HepG2 (cell line): ENCODE measurements around the gene VKORC1. TPM values are rescaled to one million over a fixed set of nuclear protein-coding genes. Genes with fewer than 3 reads are reported as not detected.

Experiments
- BCL3 ChIP-seq: sonication (generic); formaldehyde crosslinking; IDR thresholded peaks from 2 replicates; pipeline ENCODE4 v1.5.1; 2020; ENCODE audit warnings: mild to moderate bottlenecking, missing genetic modification reagents, moderate library complexity
- HOXD1 ChIP-seq: sonication (generic); formaldehyde crosslinking; IDR thresholded peaks from 2 replicates; pipeline ENCODE4 v1.5.0; 2020; ENCODE audit warnings: missing genetic modification reagents
- JUNB ChIP-seq: sonication (generic); formaldehyde crosslinking; IDR thresholded peaks from 2 replicates; pipeline ENCODE4 v1.8.0; 2022; ENCODE audit warnings: missing genetic modification reagents, mild to moderate bottlenecking, borderline replicate concordance
- MAF1 ChIP-seq: sonication (generic); formaldehyde crosslinking; IDR thresholded peaks from 2 replicates; pipeline ENCODE4 v1.5.0; 2020; ENCODE audit warnings: missing genetic modification reagents, borderline replicate concordance
- MXD3 ChIP-seq: IDR thresholded peaks from 2 replicates; pipeline ENCODE4 v1.6.1; 2016; ENCODE audit warnings: mild to moderate bottlenecking, missing biosample characterization, missing genetic modification reagents
- SMARCC2 ChIP-seq: fragments of 450-650 bp; IDR thresholded peaks from 2 replicates; pipeline ENCODE4 v1.6.1; 2017; ENCODE audit warnings: antibody characterized with exemption, mild to moderate bottlenecking
- ZNF335 ChIP-seq: sonication (generic); formaldehyde crosslinking; IDR thresholded peaks from 2 replicates; pipeline ENCODE4 v1.4.0; 2020; ENCODE audit warnings: missing genetic modification reagents
- polyA plus RNA-seq, 8 experiments: library from polyadenylated mRNA; depleted of rRNA in 3 of 8; stranded (reverse) in 7 of 8; unstranded in 1 of 8; fragments of >200 nt; fragmentation: Illumina TruSeq in 4 of 8; extraction: Trizol in 4 of 8; gene quantifications; 2 replicates each; pipeline versions ENCODE4 v1.2.1 to v1.2.3, GENCODE V29; 2011 to 2016; ENCODE audit warnings: low read depth in 4 of 8, missing spikeins in 1 of 8, mixed read lengths in 1 of 8; ENCODE audit not compliant: insufficient read depth in 1 of 8
- total RNA-seq, 5 experiments: library from RNA; depleted of rRNA; stranded (reverse); fragments of >200 nt; fragmentation: Illumina TruSeq; extraction: Trizol; gene quantifications; 2 replicates each; pipeline ENCODE4 v1.2.3, GENCODE V29; 2016; ENCODE audit warnings: low read depth in 1 of 5
- TF ChIP-seq, protein P1 (sequence below): sonication (generic); IDR thresholded peaks from 2 replicates; pipeline ENCODE4 v1.6.1; 2016; ENCODE audit warnings: low read depth, borderline replicate concordance
- TF ChIP-seq, protein P2 (sequence below): sonication (generic); formaldehyde crosslinking; IDR thresholded peaks from 2 replicates; pipeline ENCODE4 v1.4.0; 2020; ENCODE audit warnings: missing genetic modification reagents

The VKORC1 gene
- total and polyA plus RNA-seq, 2 of the 13 experiments (the other 11 are each of a cell fraction or from before 2014, with no cell fraction given) = 141 to 615 TPM

DNA sequence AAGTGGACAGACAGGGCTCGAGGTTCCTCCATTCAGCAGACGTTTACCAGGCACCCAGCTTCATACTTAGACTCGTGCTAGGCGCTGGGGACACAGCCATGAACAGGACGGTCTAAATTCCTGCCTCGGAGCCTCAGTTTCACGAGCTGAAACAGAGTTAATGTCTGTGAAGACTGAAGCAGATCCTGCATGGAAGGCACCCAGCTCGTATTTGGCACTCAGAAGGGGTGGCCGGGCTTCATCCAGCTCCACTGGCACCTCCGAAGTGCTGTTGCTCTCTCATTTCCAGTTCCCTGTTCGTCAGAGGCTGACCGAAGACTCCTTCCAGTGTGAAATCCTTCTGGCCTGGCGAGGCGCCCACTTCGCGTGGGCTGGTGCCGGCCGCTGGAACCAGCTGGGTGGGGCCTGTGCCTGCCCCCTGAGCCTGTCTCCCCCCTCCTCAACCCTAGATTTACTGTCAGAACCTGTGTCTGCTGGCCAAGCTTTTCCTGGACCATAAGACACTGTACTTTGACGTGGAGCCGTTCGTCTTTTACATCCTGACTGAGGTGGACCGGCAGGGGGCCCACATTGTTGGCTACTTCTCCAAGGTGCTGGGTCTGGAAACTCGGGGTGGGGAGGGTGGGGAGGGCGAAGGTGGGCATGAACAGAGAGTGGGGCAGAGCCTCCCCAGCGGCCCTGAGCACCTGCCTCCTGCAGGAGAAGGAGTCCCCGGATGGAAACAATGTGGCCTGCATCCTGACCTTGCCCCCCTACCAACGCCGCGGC is 35.2 kb upstream of the VKORC1 start (continued):
- TF ChIP-seq BCL3 (CRISPR knock-in tag) (no peak), JUNB (no peak), HOXD1 (no peak), MXD3 (no peak), MAF1 (CRISPR knock-in tag) (no peak), SMARCC2 (no peak), ZNF335 (CRISPR knock-in tag) (no peak)
- TF ChIP-seq, protein P1, sequence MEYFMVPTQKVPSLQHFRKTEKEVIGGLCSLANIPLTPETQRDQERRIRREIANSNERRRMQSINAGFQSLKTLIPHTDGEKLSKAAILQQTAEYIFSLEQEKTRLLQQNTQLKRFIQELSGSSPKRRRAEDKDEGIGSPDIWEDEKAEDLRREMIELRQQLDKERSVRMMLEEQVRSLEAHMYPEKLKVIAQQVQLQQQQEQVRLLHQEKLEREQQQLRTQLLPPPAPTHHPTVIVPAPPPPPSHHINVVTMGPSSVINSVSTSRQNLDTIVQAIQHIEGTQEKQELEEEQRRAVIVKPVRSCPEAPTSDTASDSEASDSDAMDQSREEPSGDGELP = no peak
- TF ChIP-seq, protein P2, sequence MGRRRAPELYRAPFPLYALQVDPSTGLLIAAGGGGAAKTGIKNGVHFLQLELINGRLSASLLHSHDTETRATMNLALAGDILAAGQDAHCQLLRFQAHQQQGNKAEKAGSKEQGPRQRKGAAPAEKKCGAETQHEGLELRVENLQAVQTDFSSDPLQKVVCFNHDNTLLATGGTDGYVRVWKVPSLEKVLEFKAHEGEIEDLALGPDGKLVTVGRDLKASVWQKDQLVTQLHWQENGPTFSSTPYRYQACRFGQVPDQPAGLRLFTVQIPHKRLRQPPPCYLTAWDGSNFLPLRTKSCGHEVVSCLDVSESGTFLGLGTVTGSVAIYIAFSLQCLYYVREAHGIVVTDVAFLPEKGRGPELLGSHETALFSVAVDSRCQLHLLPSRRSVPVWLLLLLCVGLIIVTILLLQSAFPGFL (CRISPR knock-in tag) = no peak
